Neural progenitor cell (in vitro differentiated cells): Measurements from ENCODE around the gene NTN4. TPM values are rescaled to one million over a fixed set of nuclear protein-coding genes. Genes with fewer than 3 reads are reported as not detected.

ENCODE experiments used
- DNase-seq: peaks from one replicate; pipeline ENCODE4 v3.0.0-alpha.2; 2016; ENCODE audit warnings: low spot score
- H2AFZ ChIP-seq: fragments of 200-600 bp; sonication (generic); replicated peaks from 2 replicates; pipeline ENCODE4 v1.6.1; 2016; ENCODE audit warnings: antibody characterized with exemption
- H3F3A ChIP-seq: fragments of 200-600 bp; sonication (generic); 2 replicates; pipeline ENCODE4 v1.6.1; 2016; ENCODE audit warnings: antibody characterized with exemption, low read depth
- H3K27ac ChIP-seq: fragments of 200-600 bp; sonication (generic); 2 replicates; pipeline ENCODE4 v1.5.1; 2016; ENCODE audit warnings: mild to moderate bottlenecking
- H3K27me3 ChIP-seq: fragments of 200-600 bp; sonication (generic); 2 replicates; pipeline ENCODE4 v1.6.1; 2016; ENCODE audit warnings: mild to moderate bottlenecking, moderate library complexity
- H3K36me3 ChIP-seq: fragments of 200-600 bp; sonication (generic); 2 replicates; pipeline ENCODE4 v1.5.1; 2016
- H3K4me1 ChIP-seq: fragments of 200-600 bp; sonication (generic); 2 replicates; pipeline ENCODE4 v1.6.1; 2016; ENCODE audit warnings: mixed run types
- H3K4me2 ChIP-seq: fragments of 200-600 bp; sonication (generic); 2 replicates; pipeline ENCODE4 v1.6.1; 2016
- H3K4me3 ChIP-seq: fragments of 200-600 bp; sonication (generic); 2 replicates; pipeline ENCODE4 v1.5.1; 2016
- H3K79me2 ChIP-seq: fragments of 200-600 bp; sonication (generic); 2 replicates; pipeline ENCODE4 v1.6.1; 2016; ENCODE audit warnings: low read depth
- H3K9ac ChIP-seq: fragments of 200-600 bp; sonication (generic); 2 replicates; pipeline ENCODE4 v1.6.1; 2016
- H3K9me3 ChIP-seq: fragments of 200-600 bp; sonication (generic); 2 replicates; pipeline ENCODE4 v1.5.1; 2016; ENCODE audit warnings: low read depth
- H4K20me1 ChIP-seq: fragments of 200-600 bp; sonication (generic); 2 replicates; pipeline ENCODE4 v1.6.1; 2016; ENCODE audit warnings: low read depth
- H3K27ac Mint-ChIP-seq: 3 replicates; pipeline ENCODE4 v1.8.0; 2021; ENCODE audit warnings: mixed read lengths
- H3K27me3 Mint-ChIP-seq: 2 replicates; pipeline ENCODE4 v1.8.0; 2022; ENCODE audit warnings: low read depth, mild to moderate bottlenecking, inconsistent platforms, moderate library complexity, mixed read lengths; ENCODE audit not compliant: insufficient read depth
- H3K36me3 Mint-ChIP-seq: 3 replicates; pipeline ENCODE4 v1.8.0; 2021; ENCODE audit warnings: mixed read lengths
- H3K4me1 Mint-ChIP-seq: 3 replicates; pipeline ENCODE4 v1.8.0; 2021; ENCODE audit warnings: mixed read lengths
- H3K4me3 Mint-ChIP-seq: 3 replicates; pipeline ENCODE4 v1.8.0; 2021; ENCODE audit warnings: mild to moderate bottlenecking, moderate library complexity, mixed read lengths
- H3K9me3 Mint-ChIP-seq: 3 replicates; pipeline ENCODE4 v1.8.0; 2020; ENCODE audit warnings: mixed read lengths
- EZH2 ChIP-seq: fragments of 200-600 bp; sonication (generic); IDR thresholded peaks from 2 replicates; pipeline ENCODE4 v1.6.1; 2017; ENCODE audit warnings: antibody characterized with exemption, mild to moderate bottlenecking, moderate library complexity
- EZH2phosphoT487 ChIP-seq: fragments of 200-600 bp; sonication (generic); IDR thresholded peaks from 2 replicates; pipeline ENCODE4 v1.6.1; 2017; ENCODE audit warnings: antibody characterized with exemption
- total RNA-seq: library from RNA; depleted of rRNA; stranded (reverse); fragments of >200 nt; gene quantifications from 2 replicates; pipeline ENCODE4 v1.2.3, GENCODE V29; 2015; ENCODE audit warnings: low replicate concordance
- TF ChIP-seq, protein P1 (sequence below): fragments of 200-600 bp; sonication (generic); IDR thresholded peaks from 2 replicates; pipeline ENCODE4 v1.5.1; 2017; ENCODE audit warnings: antibody characterized with exemption, mild to moderate bottlenecking

NTN4 gene
- total RNA-seq, 1 donor from 2014 or later = 2.3 TPM

DNA sequence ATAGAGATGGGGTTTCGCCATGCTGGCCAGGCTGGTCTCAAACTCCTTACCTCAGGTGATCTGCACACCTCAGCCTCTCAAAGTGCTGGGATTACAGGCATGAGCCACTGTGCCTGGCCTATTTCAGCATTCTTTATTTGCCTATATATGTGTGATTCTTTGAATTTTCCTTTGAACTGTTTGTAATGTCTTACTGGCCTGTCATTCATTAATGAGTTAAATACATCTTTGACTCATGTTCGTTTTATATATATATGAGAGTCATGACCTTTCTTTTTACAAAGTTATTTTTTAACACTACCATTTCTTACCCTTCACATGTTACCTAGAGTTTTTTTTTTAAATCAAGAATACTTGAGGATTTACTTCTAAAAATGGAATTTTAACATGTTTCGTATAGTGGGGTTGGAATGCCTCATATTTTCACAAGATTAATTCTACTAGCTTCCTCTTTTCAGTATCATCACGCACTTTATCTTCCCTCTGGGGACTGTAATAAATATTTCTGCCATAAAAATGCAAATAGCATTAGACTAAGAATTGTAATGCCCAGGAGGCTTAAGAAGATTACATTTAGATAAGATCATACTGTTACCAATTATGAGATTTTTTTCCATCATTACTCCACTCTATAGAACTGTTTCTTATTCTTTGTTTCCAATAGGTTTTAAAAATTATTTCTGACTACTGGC lies 66.7 kb downstream of the NTN4 start:
- H3K4me3 Mint-ChIP-seq = no peak overlapping the region
- Histone ChIP-seq H3K4me3 (no peak overlapping the region), H3F3A (no peaks in the 10 kb centered on the region), H3K4me1 (no peaks in the 10 kb centered on the region), H3K27me3 (no peaks in the 10 kb centered on the region), H3K79me2 (no peaks in the 10 kb centered on the region), H3K9ac (no peak overlapping the region), H3K36me3 (no peaks in the 10 kb centered on the region), H3K9me3 (no peaks in the 10 kb centered on the region), H3K4me2 (no peak overlapping the region), H4K20me1 (no peaks in the 10 kb centered on the region), H3K27ac (no peak overlapping the region), H2AFZ (no peak overlapping the region)
- peaks cover 7% of the 10 kb centered on the region for H3K9me3 Mint-ChIP-seq
- H3K4me1 Mint-ChIP-seq = no peaks in the 10 kb centered on the region
- peaks cover 2% of the 10 kb centered on the region for H3K36me3 Mint-ChIP-seq
- no peak for DNase-seq
- no peak overlapping the region for H3K27ac Mint-ChIP-seq
- no peaks in the 10 kb centered on the region for H3K27me3 Mint-ChIP-seq
- TF ChIP-seq, protein P1, sequence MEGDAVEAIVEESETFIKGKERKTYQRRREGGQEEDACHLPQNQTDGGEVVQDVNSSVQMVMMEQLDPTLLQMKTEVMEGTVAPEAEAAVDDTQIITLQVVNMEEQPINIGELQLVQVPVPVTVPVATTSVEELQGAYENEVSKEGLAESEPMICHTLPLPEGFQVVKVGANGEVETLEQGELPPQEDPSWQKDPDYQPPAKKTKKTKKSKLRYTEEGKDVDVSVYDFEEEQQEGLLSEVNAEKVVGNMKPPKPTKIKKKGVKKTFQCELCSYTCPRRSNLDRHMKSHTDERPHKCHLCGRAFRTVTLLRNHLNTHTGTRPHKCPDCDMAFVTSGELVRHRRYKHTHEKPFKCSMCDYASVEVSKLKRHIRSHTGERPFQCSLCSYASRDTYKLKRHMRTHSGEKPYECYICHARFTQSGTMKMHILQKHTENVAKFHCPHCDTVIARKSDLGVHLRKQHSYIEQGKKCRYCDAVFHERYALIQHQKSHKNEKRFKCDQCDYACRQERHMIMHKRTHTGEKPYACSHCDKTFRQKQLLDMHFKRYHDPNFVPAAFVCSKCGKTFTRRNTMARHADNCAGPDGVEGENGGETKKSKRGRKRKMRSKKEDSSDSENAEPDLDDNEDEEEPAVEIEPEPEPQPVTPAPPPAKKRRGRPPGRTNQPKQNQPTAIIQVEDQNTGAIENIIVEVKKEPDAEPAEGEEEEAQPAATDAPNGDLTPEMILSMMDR = no peak
- TF ChIP-seq EZH2 (no peak), EZH2phosphoT487 (no peak)

DNA sequence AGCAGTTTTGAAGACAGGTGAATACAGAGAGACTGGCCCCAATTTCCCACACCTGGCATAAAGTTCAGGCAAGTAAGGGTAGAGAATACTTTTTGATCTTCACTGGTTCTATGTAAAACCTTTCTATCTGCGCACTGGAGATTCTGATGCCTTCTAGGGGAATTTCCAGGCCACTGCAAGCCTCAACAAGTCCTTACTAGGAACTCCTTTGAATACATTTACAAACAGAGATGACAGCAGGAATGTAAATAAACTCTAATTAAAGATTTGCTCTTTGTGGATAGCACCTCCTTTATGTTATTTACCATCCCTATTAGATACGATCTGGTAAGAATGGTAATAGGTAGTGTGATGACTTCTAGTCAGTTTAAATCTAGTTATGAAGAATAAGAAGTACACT lies 69.2 kb downstream of the NTN4 start:
- Histone ChIP-seq H2AFZ (no peak overlapping the region), H3K79me2 (no peaks in the 10 kb centered on the region), H3K9me3 (no peaks in the 10 kb centered on the region), H3K4me1 (no peaks in the 10 kb centered on the region), H3F3A (no peaks in the 10 kb centered on the region), H3K27me3 (no peaks in the 10 kb centered on the region), H3K36me3 (no peaks in the 10 kb centered on the region), H3K4me2 (no peak overlapping the region), H3K4me3 (no peak overlapping the region), H4K20me1 (no peaks in the 10 kb centered on the region), H3K27ac (no peak overlapping the region), H3K9ac (no peak overlapping the region)
- TF ChIP-seq, protein P1 = peak; percentile 22
- TF ChIP-seq EZH2 = no peak
- peaks cover 3% of the 10 kb centered on the region for H3K9me3 Mint-ChIP-seq
- no peak overlapping the region for H3K4me3 Mint-ChIP-seq
- H3K36me3 Mint-ChIP-seq = no peaks in the 10 kb centered on the region
- peak; percentile 19 for DNase-seq
- H3K27me3 Mint-ChIP-seq = no peaks in the 10 kb centered on the region
- no peak overlapping the region for H3K27ac Mint-ChIP-seq
- H3K4me1 Mint-ChIP-seq = no peaks in the 10 kb centered on the region

DNA sequence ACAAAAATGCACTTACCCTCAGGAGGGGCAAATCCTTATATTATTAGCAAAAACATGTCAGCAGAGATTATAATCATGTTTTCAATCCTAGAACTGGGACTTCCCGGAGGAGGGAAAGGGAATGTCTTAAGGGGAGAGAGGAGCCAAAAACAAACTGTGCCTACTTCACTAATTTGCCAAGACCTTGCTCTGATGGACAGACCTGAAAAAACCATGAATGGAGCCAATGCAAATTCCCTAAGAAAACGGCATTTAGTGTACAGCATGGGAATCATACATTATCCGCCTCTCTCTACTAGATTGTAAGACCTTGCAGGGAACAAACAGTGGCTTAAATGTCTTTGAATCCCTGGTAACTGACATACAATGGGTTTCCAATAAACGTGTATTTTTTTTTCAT lies 70.4 kb downstream of the NTN4 start:
- no peak overlapping the region for H3K27ac ChIP-seq
- no peaks in the 10 kb centered on the region for H3K36me3 ChIP-seq
- H3K9me3 Mint-ChIP-seq = no peaks in the 10 kb centered on the region
- no peaks in the 10 kb centered on the region for H4K20me1 ChIP-seq
- H3K4me1 Mint-ChIP-seq = no peaks in the 10 kb centered on the region
- no peaks in the 10 kb centered on the region for H3K9me3 ChIP-seq
- no peak overlapping the region for H3K4me2 ChIP-seq
- no peak overlapping the region for H3K4me3 Mint-ChIP-seq
- no peak overlapping the region for H3K4me3 ChIP-seq
- H3K4me1 ChIP-seq = no peaks in the 10 kb centered on the region
- TF ChIP-seq EZH2phosphoT487 = no peak
- TF ChIP-seq EZH2 = no peak
- TF ChIP-seq, protein P1 = no peak
- H3K79me2 ChIP-seq = no peaks in the 10 kb centered on the region
- H3K9ac ChIP-seq = no peak overlapping the region
- no peak for DNase-seq
- no peaks in the 10 kb centered on the region for H3K36me3 Mint-ChIP-seq
- no peaks in the 10 kb centered on the region for H3K27me3 ChIP-seq
- no peak overlapping the region for H3K27ac Mint-ChIP-seq
- H2AFZ ChIP-seq = no peak overlapping the region
- H3F3A ChIP-seq = no peaks in the 10 kb centered on the region
- no peaks in the 10 kb centered on the region for H3K27me3 Mint-ChIP-seq
